ENCODE results near the gene MAN2A2. TPM values are rescaled to one million over a fixed set of nuclear protein-coding genes. Genes with fewer than 3 reads are reported as not detected.
A peak's percentile ranks its signal among the peaks of the same experiment; 100 is the strongest.

Gene MAN2A2
- total RNA-seq, 1 donor from 2014 or later: 133 TPM

DNA sequence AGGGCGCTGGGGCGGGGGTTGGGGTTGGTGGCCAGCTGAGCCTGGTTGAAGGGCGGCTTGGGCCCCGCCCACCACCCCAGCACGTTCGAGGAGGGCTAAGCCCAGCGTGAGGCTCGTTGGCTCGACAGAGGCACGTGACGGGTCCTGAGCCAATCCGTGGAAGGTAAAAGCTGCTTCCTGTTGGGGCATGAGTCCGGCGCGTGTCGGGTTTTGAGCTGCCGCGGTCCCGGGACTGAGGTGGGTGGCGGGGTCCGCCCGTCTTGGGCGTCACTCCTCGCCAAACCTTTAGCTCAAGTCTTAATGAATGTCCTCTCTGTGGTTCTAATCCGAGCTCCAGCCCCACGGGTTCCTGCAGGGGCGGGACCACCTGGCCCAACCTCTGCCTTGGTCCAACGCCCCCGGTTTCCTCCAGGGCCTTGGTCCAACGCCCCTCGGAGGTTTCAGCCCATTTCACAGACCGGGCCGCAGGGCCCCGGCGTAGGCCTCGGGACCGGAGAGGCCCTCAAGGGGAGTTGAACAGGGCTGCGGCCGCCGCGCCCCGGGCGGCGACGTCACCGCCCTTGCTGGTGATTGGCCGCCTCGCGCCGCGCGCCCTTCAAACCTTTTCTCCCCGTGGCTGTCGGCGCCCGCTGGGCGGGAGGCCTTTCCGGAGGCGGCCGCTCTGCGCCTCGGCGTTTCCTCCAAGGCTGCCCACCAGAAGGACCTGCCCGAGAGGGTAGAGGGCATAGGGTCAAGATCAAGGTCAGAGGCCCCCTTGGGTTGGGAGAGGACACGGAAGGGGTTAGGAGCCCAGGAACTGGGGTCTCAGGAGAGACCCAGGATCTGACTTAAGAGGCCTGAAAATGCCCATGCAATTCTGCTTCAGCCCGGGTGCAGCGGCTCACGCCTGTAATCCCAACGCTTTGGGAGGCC is 51.9 kb downstream of the MAN2A2 start, which contains the start of gene RCCD1:
Gene RCCD1 (plus strand): TSS at position 173 of the 912 bp plus-strand sequence. CDS start 1,851 bp downstream, outside the sequence.
- Mint-ChIP-seq H3K9me3 (no peaks in the 10 kb centered on the region), H3K4me1 (peaks cover 21% of the 10 kb centered on the region), H3K27ac (peak within 1 kb of the TSS; percentile 92), H3K4me3 (peak within 1 kb of the TSS; percentile 88), H3K36me3 (ENCODE audit: low read depth) (peaks cover 42% of the 10 kb centered on the region), H3K27me3 (no peaks in the 10 kb centered on the region)
- ChIA-PET POLR2A (interaction anchor here (0.5 to 2.5 kb wide), 18 partner anchors 9 to 723 kb away, joined by 3 to 26 read pairs (median 4); partner anchors contain the start of genes HDDC3, MAN2A2, PRC1 and UNC45A), CTCF (interaction anchor here (0.8 to 4.7 kb wide), 9 partner anchors 20 to 317 kb away, joined by 4 to 39 read pairs (median 9); partner anchors contain the start of genes HDDC3 and UNC45A)
- TF ChIP-seq, protein P1, sequence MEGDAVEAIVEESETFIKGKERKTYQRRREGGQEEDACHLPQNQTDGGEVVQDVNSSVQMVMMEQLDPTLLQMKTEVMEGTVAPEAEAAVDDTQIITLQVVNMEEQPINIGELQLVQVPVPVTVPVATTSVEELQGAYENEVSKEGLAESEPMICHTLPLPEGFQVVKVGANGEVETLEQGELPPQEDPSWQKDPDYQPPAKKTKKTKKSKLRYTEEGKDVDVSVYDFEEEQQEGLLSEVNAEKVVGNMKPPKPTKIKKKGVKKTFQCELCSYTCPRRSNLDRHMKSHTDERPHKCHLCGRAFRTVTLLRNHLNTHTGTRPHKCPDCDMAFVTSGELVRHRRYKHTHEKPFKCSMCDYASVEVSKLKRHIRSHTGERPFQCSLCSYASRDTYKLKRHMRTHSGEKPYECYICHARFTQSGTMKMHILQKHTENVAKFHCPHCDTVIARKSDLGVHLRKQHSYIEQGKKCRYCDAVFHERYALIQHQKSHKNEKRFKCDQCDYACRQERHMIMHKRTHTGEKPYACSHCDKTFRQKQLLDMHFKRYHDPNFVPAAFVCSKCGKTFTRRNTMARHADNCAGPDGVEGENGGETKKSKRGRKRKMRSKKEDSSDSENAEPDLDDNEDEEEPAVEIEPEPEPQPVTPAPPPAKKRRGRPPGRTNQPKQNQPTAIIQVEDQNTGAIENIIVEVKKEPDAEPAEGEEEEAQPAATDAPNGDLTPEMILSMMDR (IDR thresholded peaks at IDR 0.05): no peak
- intact Hi-C loops (cut with micrococcal nuclease): loop anchor here (1.0 to 10.0 kb wide), 7 partner anchors 20 to 1120 kb away; partner anchors contain the start of genes PRC1 and UNC45A
- DNase-seq (peak; percentile 83), ATAC-seq (ENCODE audit: low read depth) (peak; percentile 94)

DNA sequence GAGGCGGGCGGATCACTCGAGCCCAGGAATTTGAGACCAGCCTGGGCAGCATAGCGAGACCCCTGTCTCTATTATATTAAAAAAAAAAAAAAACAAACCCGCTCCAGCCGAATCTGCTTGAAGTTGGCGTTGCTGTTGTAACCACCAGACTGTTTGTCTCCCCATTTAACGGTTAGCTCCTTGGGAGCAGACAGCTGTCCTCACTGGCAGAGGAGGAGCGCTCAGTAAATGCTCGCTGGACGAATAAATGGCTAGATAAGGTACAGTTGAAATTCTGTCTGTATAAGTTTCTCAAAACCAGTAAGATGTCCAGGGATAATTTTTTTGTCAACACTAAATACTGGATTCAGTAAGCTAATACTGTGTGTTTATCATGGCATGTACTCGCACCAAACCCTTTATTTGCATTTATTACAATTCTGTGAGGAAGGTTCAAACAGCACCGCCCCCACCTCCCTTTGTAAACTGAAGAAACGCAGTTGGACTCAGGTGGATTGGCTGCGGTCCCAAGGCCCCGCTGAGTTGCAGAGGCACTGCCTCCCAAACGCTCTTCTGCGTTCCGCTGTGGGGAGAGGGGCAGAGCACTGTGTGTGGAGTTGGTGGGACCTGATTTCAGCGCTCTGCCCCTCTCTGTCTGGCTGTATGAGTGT is 52.6 kb downstream of the MAN2A2 start:
- TF ChIP-seq, protein P1 (IDR thresholded peaks at IDR 0.05): no peak
- ChIA-PET POLR2A (interaction anchor here (0.7 to 2.2 kb wide), 5 partner anchors 19 to 74 kb away, joined by 3 to 17 read pairs (median 3); partner anchors contain the start of gene HDDC3), CTCF (interaction anchor here (0.7 to 4.7 kb wide), 13 partner anchors 21 to 316 kb away, joined by 3 to 39 read pairs (median 5); partner anchors contain the start of genes HDDC3, MAN2A2 and UNC45A)
- intact Hi-C loops (cut with micrococcal nuclease): loop anchor here (1.0 to 10.0 kb wide), 7 partner anchors 25 to 1119 kb away; partner anchors contain the start of gene VPS33B
- peaks cover 41% of the 10 kb centered on the region for H3K36me3 Mint-ChIP-seq (ENCODE audit: low read depth)
- no peaks in the 10 kb centered on the region for H3K9me3 Mint-ChIP-seq
- DNase-seq: no peak
- no peak for ATAC-seq (ENCODE audit: low read depth)
- H3K4me3 Mint-ChIP-seq: peak overlapping the region; percentile 88
- no peak overlapping the region for H3K27ac Mint-ChIP-seq
- H3K4me1 Mint-ChIP-seq: peaks cover 21% of the 10 kb centered on the region
- H3K27me3 Mint-ChIP-seq: no peaks in the 10 kb centered on the region

DNA sequence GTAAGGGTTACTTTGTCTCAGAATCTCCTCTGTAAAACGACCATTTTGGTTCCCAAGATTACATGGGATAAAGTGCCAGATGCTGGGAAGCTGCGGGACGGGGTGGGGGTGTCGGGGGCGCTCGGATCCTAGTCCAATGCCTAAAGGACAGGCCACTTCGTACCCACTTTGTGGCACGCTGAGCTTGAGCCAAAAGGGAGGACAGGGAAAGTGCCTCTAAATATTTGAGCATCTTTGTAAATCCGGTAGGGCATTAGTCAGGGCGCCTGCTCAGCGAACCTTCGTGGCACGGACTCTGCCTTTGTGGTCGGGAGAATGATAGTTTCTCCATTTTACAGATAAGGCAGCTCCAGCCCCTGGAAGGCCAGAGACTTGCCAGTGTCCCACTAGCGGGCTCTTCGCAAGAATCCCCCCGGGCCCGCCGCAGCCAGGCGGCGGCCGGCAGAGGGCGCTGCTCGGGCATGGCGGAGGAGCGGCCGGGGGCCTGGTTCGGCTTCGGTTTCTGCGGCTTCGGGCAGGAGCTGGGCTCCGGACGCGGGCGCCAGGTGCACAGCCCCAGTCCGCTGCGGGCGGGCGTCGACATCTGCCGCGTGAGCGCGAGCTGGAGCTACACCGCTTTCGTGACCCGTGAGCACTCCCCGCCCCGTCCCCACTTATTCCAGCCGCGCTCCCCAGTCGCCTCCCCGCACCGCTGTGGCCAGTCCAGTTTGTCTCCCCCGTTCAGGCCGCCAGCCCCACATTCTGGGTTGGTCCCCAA is 53.4 kb downstream of the MAN2A2 start:
- peak overlapping the region; percentile 88 for H3K4me3 Mint-ChIP-seq
- ChIA-PET CTCF (interaction anchor here (0.6 to 4.7 kb wide), 22 partner anchors 20 to 315 kb away, joined by 3 to 39 read pairs (median 4); partner anchors contain the start of genes HDDC3, MAN2A2 and UNC45A), POLR2A (interaction anchor here (0.6 to 2.2 kb wide), 10 partner anchors 19 to 356 kb away, joined by 3 to 17 read pairs (median 4); partner anchors contain the start of genes HDDC3, UNC45A and VPS33B)
- peaks cover 21% of the 10 kb centered on the region for H3K4me1 Mint-ChIP-seq
- H3K27ac Mint-ChIP-seq: peak overlapping the region; percentile 46
- peak; percentile 67 for DNase-seq
- peak; percentile 12 for ATAC-seq (ENCODE audit: low read depth)
- no peaks in the 10 kb centered on the region for H3K9me3 Mint-ChIP-seq
- H3K27me3 Mint-ChIP-seq: no peaks in the 10 kb centered on the region
- TF ChIP-seq, protein P1 (IDR thresholded peaks at IDR 0.05): peak; percentile 25
- intact Hi-C loops (cut with micrococcal nuclease): loop anchor here (1.0 to 10.0 kb wide), 5 partner anchors 66 to 1118 kb away; partner anchors contain the start of gene VPS33B
- H3K36me3 Mint-ChIP-seq (ENCODE audit: low read depth): peaks cover 44% of the 10 kb centered on the region

DNA sequence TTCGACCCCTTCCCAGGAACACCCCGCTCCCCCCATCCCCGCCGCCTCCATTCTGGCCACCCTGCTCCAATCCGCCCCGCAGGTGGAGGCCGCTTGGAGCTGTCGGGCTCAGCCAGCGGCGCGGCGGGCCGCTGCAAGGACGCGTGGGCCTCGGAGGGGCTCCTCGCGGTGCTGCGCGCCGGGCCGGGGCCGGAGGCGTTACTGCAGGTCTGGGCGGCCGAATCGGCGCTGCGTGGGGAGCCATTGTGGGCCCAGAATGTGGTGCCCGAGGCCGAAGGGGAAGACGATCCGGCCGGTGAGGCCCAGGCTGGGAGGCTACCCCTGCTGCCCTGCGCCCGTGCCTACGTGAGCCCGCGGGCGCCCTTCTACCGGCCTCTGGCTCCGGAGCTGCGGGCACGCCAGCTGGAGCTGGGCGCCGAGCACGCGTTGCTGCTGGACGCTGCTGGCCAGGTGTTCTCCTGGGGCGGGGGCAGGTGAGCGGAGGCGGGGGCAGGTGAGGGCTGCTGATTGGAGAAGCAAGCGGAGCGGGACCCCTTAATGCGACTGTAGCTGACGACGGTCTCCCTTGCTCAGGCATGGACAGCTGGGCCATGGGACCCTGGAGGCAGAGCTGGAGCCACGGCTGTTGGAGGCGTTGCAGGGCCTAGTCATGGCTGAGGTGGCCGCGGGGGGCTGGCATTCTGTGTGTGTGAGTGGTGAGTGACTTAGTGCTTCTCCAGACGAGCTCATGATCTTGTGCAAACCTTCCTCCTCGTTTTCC is 54.1 kb downstream of the MAN2A2 start:
- ChIA-PET POLR2A (interaction anchor here (0.6 to 2.2 kb wide), 10 partner anchors 22 to 355 kb away, joined by 3 to 17 read pairs (median 4); partner anchors contain the start of genes HDDC3, UNC45A and VPS33B), CTCF (interaction anchor here (0.6 to 4.7 kb wide), 23 partner anchors 10 to 315 kb away, joined by 3 to 39 read pairs (median 4); partner anchors contain the start of genes HDDC3, MAN2A2 and UNC45A)
- Mint-ChIP-seq H3K4me3 (peak overlapping the region; percentile 88), H3K36me3 (ENCODE audit: low read depth) (peaks cover 43% of the 10 kb centered on the region), H3K27me3 (no peaks in the 10 kb centered on the region), H3K4me1 (peaks cover 21% of the 10 kb centered on the region), H3K27ac (no peak overlapping the region), H3K9me3 (no peaks in the 10 kb centered on the region)
- no peak for DNase-seq
- TF ChIP-seq, protein P1 (IDR thresholded peaks at IDR 0.05): no peak
- intact Hi-C loops (cut with micrococcal nuclease): loop anchor here (5.0 to 10.0 kb wide), 3 partner anchors 265 to 1118 kb away; no protein-coding TSS in a partner anchor
- no peak for ATAC-seq (ENCODE audit: low read depth)
